Activated CD4-positive, alpha-beta T cell treated with anti-CD3 and anti-CD28 coated beads for 48 hours (primary cell): Measurements from ENCODE around the gene EPGN.
"Not testable (repeated sequence)": the region's sequence is repeated elsewhere in the genome, so short reads cannot be mapped to it uniquely, and the experiment has no call there.

Experiments
- DNase-seq: peaks from one replicate; pipeline ENCODE4 v3.0.0-alpha.2; 2020

EPGN gene

DNA sequence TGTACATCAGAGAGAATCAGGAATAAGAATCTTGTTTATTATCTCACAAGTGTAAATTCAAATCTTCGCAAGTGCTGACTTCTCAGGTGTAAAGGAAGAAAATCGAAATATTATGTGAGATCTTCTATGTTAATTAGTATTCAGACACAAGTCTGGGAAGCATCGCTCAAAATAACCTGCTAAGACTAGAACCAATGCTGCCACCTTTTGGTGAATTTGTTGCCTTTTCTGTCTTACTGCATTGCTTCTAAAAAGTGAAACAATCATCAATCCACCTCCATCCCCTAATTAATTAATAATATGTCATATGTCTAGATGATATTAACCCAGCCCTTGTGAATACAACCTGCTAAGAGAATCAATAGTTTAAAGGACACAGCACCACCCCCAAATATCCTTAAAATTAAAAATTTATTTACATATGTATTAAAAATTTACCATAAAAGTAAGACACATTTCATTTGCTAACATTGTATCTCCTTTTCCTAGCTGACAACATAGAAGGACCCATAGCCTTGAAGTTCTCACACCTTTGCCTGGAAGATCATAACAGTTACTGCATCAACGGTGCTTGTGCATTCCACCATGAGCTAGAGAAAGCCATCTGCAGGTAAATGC lies 3.5 kb downstream of the EPGN start:
- DNase-seq = peak; percentile 10

DNA sequence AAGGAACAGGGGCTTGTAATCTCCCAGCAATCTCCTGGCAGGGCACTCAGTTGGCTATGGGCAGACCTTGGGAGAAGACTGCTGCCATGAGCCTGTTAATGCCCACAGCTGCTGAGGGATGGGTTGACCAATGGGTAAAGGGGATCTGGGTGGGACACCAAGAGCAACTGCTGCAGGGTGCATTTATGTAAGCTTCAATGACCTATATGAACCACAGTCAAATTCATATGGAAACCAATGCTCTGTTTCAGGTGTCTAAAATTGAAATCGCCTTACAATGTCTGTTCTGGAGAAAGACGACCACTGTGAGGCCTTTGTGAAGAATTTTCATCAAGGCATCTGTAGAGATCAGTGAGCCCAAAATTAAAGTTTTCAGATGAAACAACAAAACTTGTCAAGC lies 6.1 kb downstream of the EPGN start:
- no peak for DNase-seq

DNA sequence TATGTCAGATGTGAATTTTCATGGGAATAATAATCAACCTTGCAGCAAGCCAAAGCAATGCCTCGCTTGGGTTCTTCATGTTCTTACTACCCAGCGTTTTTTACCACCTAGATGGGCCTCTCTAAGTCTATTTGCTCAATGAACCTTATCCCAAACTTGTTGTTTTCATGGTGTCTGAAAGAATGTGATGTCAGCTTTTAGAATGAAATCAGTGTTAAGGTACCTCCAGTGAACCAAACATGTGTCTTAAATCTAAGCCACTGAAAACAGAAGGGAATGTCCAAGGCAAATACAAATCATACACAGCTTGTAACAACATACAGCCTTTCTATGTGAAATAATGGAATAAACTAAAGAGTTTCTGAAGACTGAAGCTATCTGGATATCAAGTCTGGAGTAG lies 6.7 kb downstream of the EPGN start:
- DNase-seq = no peak

DNA sequence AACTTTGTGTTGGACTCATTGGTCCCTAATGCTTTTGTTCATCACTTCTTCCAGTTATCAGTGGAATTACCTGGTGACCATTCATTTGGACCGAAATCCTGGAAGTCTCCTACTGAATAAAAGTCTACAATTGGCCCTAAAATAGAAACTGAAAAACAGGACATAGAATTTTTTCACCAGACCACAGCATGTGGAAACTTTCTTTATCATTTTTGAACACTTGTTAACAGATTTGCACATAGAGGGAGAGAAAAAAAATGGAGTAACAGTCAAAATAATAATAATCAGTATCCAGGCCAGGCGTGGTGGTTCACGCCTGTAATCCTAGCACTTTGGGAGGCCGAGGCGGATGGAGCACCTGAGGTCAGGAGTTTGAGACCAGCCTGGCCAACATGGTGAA lies 7.1 kb downstream of the EPGN start:
- DNase-seq = no peak

DNA sequence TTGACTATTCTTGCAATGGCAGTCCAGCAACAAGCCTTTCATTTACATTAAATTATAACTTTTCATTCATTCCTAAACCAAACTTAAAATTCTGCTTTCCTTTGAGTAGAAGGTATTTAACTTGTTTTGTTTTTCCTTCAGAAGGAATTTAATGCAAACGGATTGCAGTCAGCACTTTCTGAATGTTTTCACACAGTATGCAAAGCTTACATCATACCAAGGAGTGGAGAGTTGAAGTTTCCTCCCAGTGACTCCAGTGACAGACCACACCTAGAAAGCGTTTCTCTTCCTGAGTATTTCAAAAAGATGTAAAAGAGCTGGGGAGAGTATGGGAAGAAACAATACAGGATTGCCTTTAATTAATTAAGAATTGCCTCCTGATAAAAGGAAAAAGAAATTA lies 8.1 kb downstream of the EPGN start:
- no peak for DNase-seq

DNA sequence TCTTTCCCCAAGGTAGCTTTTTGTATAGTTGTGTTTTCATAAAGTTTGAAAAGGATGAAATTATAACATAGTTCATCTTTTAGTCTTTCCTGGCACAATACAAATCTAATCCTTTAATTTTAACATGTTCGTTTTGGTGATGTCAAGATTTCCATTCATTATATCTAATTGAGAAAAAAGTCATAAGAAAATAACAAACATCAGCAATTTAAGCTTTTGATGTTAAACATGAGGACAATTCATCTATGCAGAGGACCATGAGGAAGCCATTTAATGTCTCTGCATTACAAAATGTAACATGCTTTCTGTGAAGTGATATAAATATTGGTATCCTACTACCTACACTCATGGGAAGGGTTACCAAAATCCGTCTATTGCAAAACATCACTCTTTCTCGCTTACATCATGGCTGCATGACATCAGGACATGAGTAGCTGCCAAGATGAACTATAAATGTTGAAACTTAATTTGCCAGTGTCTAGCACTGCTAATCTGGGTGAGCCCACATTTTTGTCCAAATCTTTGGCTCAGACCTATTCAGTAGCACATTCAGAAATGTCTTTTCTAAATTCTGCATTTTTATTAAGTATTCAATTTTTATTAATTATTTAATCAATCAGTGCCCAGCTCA lies 9.5 kb downstream of the EPGN start:
- DNase-seq = no peak

- DNase-seq = no peak
Measured at GRCh38 chr4:74318276-74318675, 10.0 kb downstream of the EPGN start.

DNA sequence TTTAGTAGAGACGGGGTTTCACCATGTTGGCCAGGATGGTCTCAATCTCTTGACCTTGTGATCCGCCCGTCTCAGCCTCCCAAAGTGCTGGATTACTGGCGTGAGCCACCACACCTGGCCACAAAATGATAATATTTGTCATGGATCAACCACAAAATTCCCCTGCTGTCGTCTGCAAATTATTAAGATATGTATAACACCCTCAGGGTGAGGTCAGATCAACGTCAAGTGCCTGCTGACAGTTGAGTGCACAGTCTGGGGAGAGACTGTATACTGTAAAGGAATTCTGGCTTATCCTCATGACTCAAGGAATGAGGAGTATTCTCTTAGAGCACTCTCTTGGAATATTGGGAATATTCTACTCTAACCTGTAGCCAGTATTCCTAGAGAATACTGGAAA lies 11.2 kb downstream of the EPGN start:
- DNase-seq = no peak

DNA sequence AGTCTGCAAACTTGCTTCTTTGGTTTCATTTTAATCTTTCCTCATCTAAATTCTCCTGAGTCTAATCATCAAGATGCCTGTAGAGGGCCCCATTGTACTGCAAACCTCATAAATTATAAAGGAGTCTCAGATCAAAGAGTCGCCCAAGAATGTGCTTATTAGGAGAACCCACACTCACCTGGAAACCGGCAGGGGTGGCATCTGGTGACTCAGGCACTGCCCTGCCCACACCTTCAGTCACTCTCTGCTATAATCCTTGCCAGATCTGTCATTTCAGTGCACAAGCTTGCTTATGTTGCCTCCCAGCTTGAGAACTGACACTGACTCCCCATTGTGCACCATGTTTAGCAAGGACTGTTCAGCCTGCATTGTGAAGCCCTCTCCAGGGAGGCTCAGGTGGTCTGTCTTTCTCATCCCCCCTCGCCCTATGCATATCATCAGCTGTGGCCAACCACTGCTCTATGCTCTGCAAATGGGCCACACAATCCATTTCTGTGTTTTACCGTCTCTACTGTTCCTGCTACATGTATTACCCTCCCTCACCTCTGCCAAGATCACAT lies 12.4 kb downstream of the EPGN start:
- peak; percentile 58 for DNase-seq

- DNase-seq = no peak
Measured at GRCh38 chr4:74322301-74322700, 14.0 kb downstream of the EPGN start.

GRCh38 chr4:74323663-74324062 lies 15.4 kb downstream of the EPGN start:
- DNase-seq = no peak

GRCh38 chr4:74324262-74324661 lies 16.0 kb downstream of the EPGN start:
- DNase-seq = no peak

- no peak for DNase-seq
Measured at GRCh38 chr4:74325886-74326285, 17.6 kb downstream of the EPGN start.

- no peak for DNase-seq
Measured at GRCh38 chr4:74327762-74328161, 19.5 kb downstream of the EPGN start.

DNA sequence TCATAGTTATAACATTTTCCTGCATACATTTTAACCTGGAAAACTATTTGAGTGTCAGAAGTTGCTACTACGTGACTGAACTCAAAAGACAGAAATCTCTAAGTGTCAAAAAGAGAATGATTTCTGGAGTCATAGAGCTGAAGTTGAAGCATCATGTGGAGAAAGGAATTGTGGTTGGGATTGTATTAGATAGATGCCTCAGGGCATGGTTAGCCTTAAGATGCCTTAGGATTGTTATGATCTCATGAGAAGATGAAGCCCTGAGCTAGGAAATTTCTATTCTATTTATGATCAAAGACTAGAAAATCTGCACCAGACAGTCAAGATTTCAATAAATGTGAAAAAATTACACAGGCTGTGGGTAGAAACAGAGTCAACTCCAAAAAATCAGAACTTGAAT lies 20.2 kb downstream of the EPGN start:
- no peak for DNase-seq

- DNase-seq = no peak
Measured at GRCh38 chr4:74329307-74329706, 21.0 kb downstream of the EPGN start.

- DNase-seq = no peak
Measured at GRCh38 chr4:74330295-74330750, 22.1 kb downstream of the EPGN start.

DNA sequence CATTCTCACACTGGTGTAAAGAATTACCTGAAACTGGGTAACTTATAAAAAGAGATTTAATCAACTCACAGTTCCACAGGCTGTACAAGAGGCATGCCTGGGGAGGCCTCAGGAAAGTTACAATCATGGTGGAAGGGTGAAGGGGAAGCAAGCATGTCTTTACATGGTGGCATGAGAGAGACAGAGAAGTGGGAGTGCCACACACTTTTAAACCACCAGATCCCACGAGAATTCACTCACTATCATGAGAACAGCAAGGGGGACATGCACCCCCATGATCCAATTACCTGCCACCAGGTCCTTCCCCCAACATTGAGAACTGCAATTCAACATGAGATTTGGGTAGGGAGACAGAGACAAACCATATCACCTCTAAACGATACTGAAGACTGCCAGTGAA lies 23.0 kb downstream of the EPGN start:
- no peak for DNase-seq

DNA sequence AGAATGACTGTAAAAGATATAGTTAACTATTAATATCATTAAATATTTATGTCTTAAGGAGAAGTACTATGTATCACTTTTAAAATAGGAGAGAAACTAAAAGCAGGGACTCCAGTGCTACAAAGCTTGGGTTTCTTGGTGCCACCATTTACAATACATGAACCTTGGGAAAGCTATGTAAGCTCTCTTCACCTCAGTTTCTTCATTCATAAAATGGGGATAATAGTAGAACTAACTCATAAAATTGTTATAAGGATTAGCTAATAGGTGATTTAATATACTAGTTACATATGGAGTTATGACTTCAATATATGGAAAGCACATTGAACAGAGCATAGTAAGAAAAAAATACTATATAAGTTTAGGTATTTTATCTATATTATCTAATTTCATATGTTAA lies 23.7 kb downstream of the EPGN start:
- DNase-seq = no peak

- DNase-seq = no peak
Measured at GRCh38 chr4:74334636-74335035, 26.4 kb downstream of the EPGN start.

GRCh38 chr4:74335341-74336021 lies 27.2 kb downstream of the EPGN start:
- DNase-seq = no peak

DNA sequence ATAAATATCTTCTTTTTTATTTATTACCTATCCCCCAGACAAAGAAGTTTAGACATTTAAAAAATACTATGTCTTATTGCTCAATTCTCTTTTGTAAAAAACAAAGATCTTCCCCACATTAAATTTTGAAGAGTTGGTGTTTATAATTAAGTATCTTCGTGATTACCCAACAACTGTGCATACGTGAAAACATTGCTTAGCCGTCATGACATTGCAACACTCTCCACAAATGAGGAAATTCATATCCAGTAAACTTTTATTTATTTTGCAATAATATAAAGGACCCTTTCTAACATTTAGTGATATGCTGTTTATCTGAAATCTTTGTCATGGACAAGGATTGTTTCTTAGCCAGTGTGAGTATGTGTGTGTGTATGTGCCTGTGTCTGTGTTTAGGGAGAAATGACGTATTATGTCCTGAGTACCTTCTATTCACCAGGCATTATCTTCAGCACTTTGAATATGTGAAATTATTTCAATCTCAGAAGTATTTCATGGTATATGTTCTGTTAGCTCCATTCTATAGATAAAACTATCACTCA lies 30.6 kb downstream of the EPGN start:
- DNase-seq = no peak

GRCh38 chr4:74339501-74339900 lies 31.2 kb downstream of the EPGN start:
- DNase-seq = no peak

DNA sequence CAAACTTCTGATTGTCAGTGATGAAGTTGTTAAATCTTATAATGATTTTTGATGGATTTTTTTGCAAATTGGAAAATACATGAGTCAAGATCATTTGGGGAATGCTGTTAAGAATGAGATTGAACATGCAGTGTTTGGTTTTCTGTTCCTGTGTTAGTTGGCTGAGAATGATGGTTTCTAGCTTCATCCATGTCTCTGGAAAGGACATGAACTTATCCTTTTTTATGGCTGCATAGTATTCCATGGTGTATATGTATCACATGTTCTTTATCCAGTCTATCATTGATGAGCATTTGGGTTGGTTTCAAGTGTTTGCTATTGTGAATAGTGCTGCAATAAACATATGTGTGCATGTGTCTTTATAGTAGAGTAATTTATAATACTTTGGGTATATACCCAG lies 32.2 kb downstream of the EPGN start:
- DNase-seq = not testable (repeated sequence)
